Body of pancreas (tissue), 4 donors: ENCODE measurements around the gene ADGRE3. TPM values are rescaled to one million over a fixed set of nuclear protein-coding genes. Genes with fewer than 3 reads are reported as not detected.

Experiments used
- ATAC-seq: fragments of 150-250 bp; one replicate; pipeline ENCODE4 v1.9.1; 2016
- DNase-seq, 4 donors: peaks; one replicate each; pipeline ENCODE4 v3.0.0-alpha.2; 2019
- H3K27ac ChIP-seq, 4 donors: fragments of 200-600 bp; sonication (generic); 1 replicate in 3 of 4; 2 replicates in 1 of 4; pipeline versions ENCODE4 v1.5.1 to v1.6.1; 2016 to 2019; ENCODE audit warnings: mild to moderate bottlenecking in 1 of 4, mixed read lengths in 1 of 4, moderate library complexity in 1 of 4
- H3K27me3 ChIP-seq, 2 donors: fragments of 200-600 bp; sonication (generic); one replicate each; pipeline ENCODE4 v1.6.0; 2016; ENCODE audit warnings: mild to moderate bottlenecking in 1 of 2
- H3K36me3 ChIP-seq, 2 donors: fragments of 200-600 bp; sonication (generic); replicated peaks in 1 of 2; 2 replicates each; pipeline ENCODE4 v1.5.1; 2016; ENCODE audit warnings: low read depth in 2 of 2; ENCODE audit not compliant: insufficient read depth in 1 of 2
- H3K4me1 ChIP-seq: fragments of 200-600 bp; sonication (generic); one replicate; pipeline ENCODE4 v1.6.0; 2016
- H3K4me3 ChIP-seq, 2 donors: fragments of 200-600 bp; sonication (generic); 1 replicate in 1 of 2; 2 replicates in 1 of 2; pipeline ENCODE4 v1.5.1; 2016 to 2019
- H3K9me3 ChIP-seq, 3 donors: fragments of 200-600 bp; sonication (generic); 1 replicate in 2 of 3; 2 replicates in 1 of 3; pipeline ENCODE4 v1.5.1; 2016
- CTCF ChIP-seq, 7 experiments: fragments of 450-650 bp in 4 of 7; fragments of 200-600 bp in 3 of 7; sonication (generic) in 3 of 7; IDR thresholded peaks; one replicate each; pipeline ENCODE4 v1.5.1; 2016 to 2019; ENCODE audit warnings: antibody characterized with exemption in 7 of 7
- POLR2A ChIP-seq, 3 donors: fragments of 450-650 bp; IDR thresholded peaks; one replicate each; pipeline ENCODE4 v1.6.1; 2016; ENCODE audit warnings: antibody characterized with exemption in 3 of 3, mild to moderate bottlenecking in 2 of 3
- WGBS, 2 donors: methylation state at CpG; one replicate each; pipeline ENCODE4 v1.1.5; 2017; 5-methylcytosine and 5-hydroxymethylcytosine counted together
- intact Hi-C: fragments of 100-400 bp; cut with DNase I; formaldehyde crosslinking; loops from one replicate; pipeline ENCODE4 v1.15.1; 2023
- total RNA-seq, 2 donors: library from RNA; depleted of rRNA; stranded (reverse); fragments of >200 nt; gene quantifications; one replicate each; pipeline ENCODE4 v1.1.0, GENCODE V29; 2016

The ADGRE3 gene
- total RNA-seq, 2 donors from 2014 or later = not detected

- no peaks in the 10 kb centered on the region for H3K36me3 ChIP-seq
- TF ChIP-seq POLR2A (IDR thresholded peaks at IDR 0.05) (no peak), CTCF (IDR thresholded peaks at IDR 0.05) (no peak)
- H3K27me3 ChIP-seq = no peaks in the 10 kb centered on the region
- no peaks in the 10 kb centered on the region for H3K4me1 ChIP-seq
- DNase-seq = no peak
- ATAC-seq = no peak
- H3K27ac ChIP-seq = no peak within 1 kb of the TSS
- 32 to 49% methylated on average over 5 to 6 of the region's 6 CpGs for WGBS, 2 donors
- no peaks in the 10 kb centered on the region for H3K9me3 ChIP-seq
- H3K4me3 ChIP-seq = no peak within 1 kb of the TSS
- intact Hi-C loops = no loop called here
Observed at GRCh38 chr19:14582894-14583340, 91.7 kb downstream of the ADGRE3 start, which contains the start of gene CLEC17A. TSS of gene CLEC17A (plus strand) at chr19:14583084. CDS start at chr19:14583161, 77 bp downstream.

GRCh38 chr19:14580623-14581237 lies 93.9 kb downstream of the ADGRE3 start:
- 42 to 45% methylated on average over 6 of the region's 6 CpGs for WGBS, 2 donors
- intact Hi-C loops = no loop called here

GRCh38 chr19:14577885-14578427 lies 96.7 kb downstream of the ADGRE3 start:
- WGBS, 2 donors = 42 to 55% methylated on average over 5 to 6 of the region's 6 CpGs
- no peak overlapping the region for H3K4me3 ChIP-seq
- peaks cover 6% of the 10 kb centered on the region for H3K4me1 ChIP-seq
- H3K27me3 ChIP-seq = no peaks in the 10 kb centered on the region
- DNase-seq = no peak
- no peaks in the 10 kb centered on the region for H3K36me3 ChIP-seq
- H3K9me3 ChIP-seq = no peaks in the 10 kb centered on the region
- no peak for TF ChIP-seq POLR2A (IDR thresholded peaks at IDR 0.05)
- H3K27ac ChIP-seq = no peak overlapping the region
- intact Hi-C loops = no loop called here
- ATAC-seq = no peak

More at GRCh38 chr19:14580623-14581237, 93.9 kb downstream of the ADGRE3 start:
- Histone ChIP-seq H3K9me3 (no peaks in the 10 kb centered on the region), H3K36me3 (no peaks in the 10 kb centered on the region), H3K4me3 (no peak overlapping the region), H3K27ac (no peak overlapping the region), H3K4me1 (no peaks in the 10 kb centered on the region), H3K27me3 (no peaks in the 10 kb centered on the region)
- ATAC-seq (no peak), DNase-seq (no peak)
- TF ChIP-seq CTCF (IDR thresholded peaks at IDR 0.05) = no peak
- TF ChIP-seq POLR2A (IDR thresholded peaks at IDR 0.05) = no peak

- WGBS, 2 donors = 59 to 89% methylated on average over 4 to 5 of the region's 5 CpGs
- TF ChIP-seq CTCF (IDR thresholded peaks at IDR 0.05) = no peak
- no peak for TF ChIP-seq POLR2A (IDR thresholded peaks at IDR 0.05)
- Histone ChIP-seq H3K4me3 (no peak overlapping the region), H3K4me1 (peaks cover 6% of the 10 kb centered on the region), H3K27ac (no peak overlapping the region), H3K27me3 (no peaks in the 10 kb centered on the region), H3K36me3 (no peaks in the 10 kb centered on the region), H3K9me3 (no peaks in the 10 kb centered on the region)
- ATAC-seq (no peak), DNase-seq (no peak)
- intact Hi-C loops = no loop called here
Observed at GRCh38 chr19:14577264-14577663, 97.4 kb downstream of the ADGRE3 start.

GRCh38 chr19:14576363-14576762 lies 98.3 kb downstream of the ADGRE3 start:
- no peak overlapping the region for H3K27ac ChIP-seq
- no peak for ATAC-seq
- no peaks in the 10 kb centered on the region for H3K27me3 ChIP-seq
- intact Hi-C loops = no loop called here
- H3K9me3 ChIP-seq = no peaks in the 10 kb centered on the region
- no peaks in the 10 kb centered on the region for H3K36me3 ChIP-seq
- DNase-seq = no peak
- no peak overlapping the region for H3K4me3 ChIP-seq
- TF ChIP-seq CTCF (IDR thresholded peaks at IDR 0.05) (no peak), POLR2A (IDR thresholded peaks at IDR 0.05) (no peak)
- peaks cover 6% of the 10 kb centered on the region for H3K4me1 ChIP-seq
- 69 to 71% methylated on average over 8 of the region's 8 CpGs for WGBS, 2 donors
